Fibroblast of lung (primary cell): Measurements from ENCODE around the gene NSMF. TPM values are rescaled to one million over a fixed set of nuclear protein-coding genes. Genes with fewer than 3 reads are reported as not detected.

ENCODE experiments used
- DNase-seq, 2 donors: peaks; one replicate each; pipeline versions ENCODE4 v3.0.0 to v3.0.0-alpha.2; 2010; ENCODE audit warnings: low read depth in 2 of 2
- H2AFZ ChIP-seq: 2 replicates; pipeline ENCODE4 v1.5.1; 2012; ENCODE audit warnings: low read length, control low read depth, inconsistent platforms
- H3K27ac ChIP-seq: 2 replicates; pipeline ENCODE4 v1.5.1; 2011; ENCODE audit warnings: low read length, control low read depth; ENCODE audit not compliant: insufficient read depth
- H3K27me3 ChIP-seq: 2 replicates; pipeline ENCODE4 v1.5.1; 2011; ENCODE audit warnings: mild to moderate bottlenecking, low read length; ENCODE audit not compliant: control insufficient read depth, insufficient read depth
- H3K36me3 ChIP-seq: 2 replicates; pipeline ENCODE4 v1.5.1; 2011; ENCODE audit warnings: low read length; ENCODE audit not compliant: control insufficient read depth, insufficient read depth
- H3K4me1 ChIP-seq: 2 replicates; pipeline ENCODE4 v1.5.1; 2011; ENCODE audit warnings: low read length; ENCODE audit not compliant: control insufficient read depth, insufficient read depth; ENCODE audit errors: extremely low read depth
- H3K4me2 ChIP-seq: 2 replicates; pipeline ENCODE4 v1.5.1; 2011; ENCODE audit warnings: low read length, control low read depth; ENCODE audit not compliant: insufficient read depth; ENCODE audit errors: extremely low read depth
- H3K4me3 ChIP-seq, 4 experiments: fragments of 200-600 bp in 1 of 4; sonication (generic) in 1 of 4; replicated peaks in 1 of 4; 2 replicates each; pipeline ENCODE4 v1.5.1; 2011 to 2016; ENCODE audit warnings: low read length in 4 of 4, low read depth in 3 of 4, mild to moderate bottlenecking in 3 of 4, control low read depth in 2 of 4, inconsistent platforms in 1 of 4, mixed read lengths in 1 of 4; ENCODE audit not compliant: insufficient read depth in 1 of 4; ENCODE audit errors: control extremely low read depth in 1 of 4
- H3K79me2 ChIP-seq: 2 replicates; pipeline ENCODE4 v1.5.1; 2012; ENCODE audit warnings: mild to moderate bottlenecking, low read length, inconsistent platforms; ENCODE audit not compliant: control insufficient read depth, insufficient read depth
- H3K9ac ChIP-seq: 2 replicates; pipeline ENCODE4 v1.5.1; 2011; ENCODE audit warnings: mild to moderate bottlenecking, low read length, control low read depth; ENCODE audit not compliant: insufficient read depth
- H3K9me3 ChIP-seq: 2 replicates; pipeline ENCODE4 v1.5.1; 2012; ENCODE audit warnings: low read depth, low read length; ENCODE audit not compliant: control insufficient read depth, insufficient read depth
- H4K20me1 ChIP-seq: 2 replicates; pipeline ENCODE4 v1.5.1; 2011; ENCODE audit warnings: low read length; ENCODE audit not compliant: control insufficient read depth, insufficient read depth; ENCODE audit errors: extremely low read depth
- EZH2 ChIP-seq: IDR thresholded peaks from 2 replicates; pipeline ENCODE4 v1.5.1; 2012; ENCODE audit warnings: low read length, control low read depth, mild to moderate bottlenecking; ENCODE audit errors: missing control alignments
- polyA plus RNA-seq, 2 donors: library from polyadenylated mRNA; depleted of rRNA in 1 of 2; stranded (reverse) in 1 of 2; unstranded in 1 of 2; fragments of >200 nt; gene quantifications; 2 replicates each; pipeline ENCODE4 v1.2.1, GENCODE V29; 2011 to 2012; ENCODE audit warnings: missing spikeins in 1 of 2
- total RNA-seq: library from RNA; depleted of rRNA; stranded (reverse); fragments of >200 nt; gene quantifications from 2 replicates; pipeline ENCODE4 v1.2.1, GENCODE V29; 2014
- TF ChIP-seq, protein P1 (sequence below), 2 donors: IDR thresholded peaks in 1 of 2; conservative IDR thresholded peaks in 1 of 2; 1 replicate in 1 of 2; 2 replicates in 1 of 2; pipeline ENCODE4 v1.5.1; 2011 to 2012; ENCODE audit warnings: low read length in 2 of 2, control low read depth in 1 of 2, inconsistent platforms in 1 of 2, low read depth in 1 of 2, mild to moderate bottlenecking in 1 of 2

The NSMF gene
- total and polyA plus RNA-seq, 2 donors (not counting 1 experiment from before 2014, with no cell fraction given): 13.4 to 15.0 TPM

DNA sequence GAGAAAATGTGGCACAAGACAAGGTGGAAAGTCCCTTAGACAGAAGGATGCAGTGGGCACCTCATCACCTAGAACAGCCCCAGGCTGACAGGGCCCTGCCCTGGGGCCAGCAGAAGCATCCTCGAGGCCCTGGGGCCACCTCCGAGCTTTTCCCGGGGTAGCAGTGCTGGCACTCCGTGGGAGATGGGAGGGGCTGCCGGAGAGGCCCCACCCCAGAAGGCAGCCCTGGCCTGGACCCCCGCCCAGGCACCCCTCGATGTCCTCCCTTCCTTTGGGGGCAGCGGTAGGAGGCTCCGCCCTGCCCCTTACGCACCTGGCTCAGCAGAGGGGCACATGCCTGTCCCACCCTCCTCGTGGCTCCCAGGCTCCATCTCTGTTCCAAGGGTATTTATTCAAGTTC lies 17.7 kb upstream of the NSMF start:
- H3K27me3 ChIP-seq: peaks cover 4% of the 10 kb centered on the region
- H3K9me3 ChIP-seq: no peaks in the 10 kb centered on the region
- no peak overlapping the region for H3K27ac ChIP-seq
- H3K4me1 ChIP-seq: no peaks in the 10 kb centered on the region
- no peak for DNase-seq
- no peaks in the 10 kb centered on the region for H3K36me3 ChIP-seq
- no peak overlapping the region for H3K4me2 ChIP-seq
- no peak overlapping the region for H2AFZ ChIP-seq
- H3K9ac ChIP-seq: no peak overlapping the region
- TF ChIP-seq EZH2: no peak
- TF ChIP-seq, protein P1, sequence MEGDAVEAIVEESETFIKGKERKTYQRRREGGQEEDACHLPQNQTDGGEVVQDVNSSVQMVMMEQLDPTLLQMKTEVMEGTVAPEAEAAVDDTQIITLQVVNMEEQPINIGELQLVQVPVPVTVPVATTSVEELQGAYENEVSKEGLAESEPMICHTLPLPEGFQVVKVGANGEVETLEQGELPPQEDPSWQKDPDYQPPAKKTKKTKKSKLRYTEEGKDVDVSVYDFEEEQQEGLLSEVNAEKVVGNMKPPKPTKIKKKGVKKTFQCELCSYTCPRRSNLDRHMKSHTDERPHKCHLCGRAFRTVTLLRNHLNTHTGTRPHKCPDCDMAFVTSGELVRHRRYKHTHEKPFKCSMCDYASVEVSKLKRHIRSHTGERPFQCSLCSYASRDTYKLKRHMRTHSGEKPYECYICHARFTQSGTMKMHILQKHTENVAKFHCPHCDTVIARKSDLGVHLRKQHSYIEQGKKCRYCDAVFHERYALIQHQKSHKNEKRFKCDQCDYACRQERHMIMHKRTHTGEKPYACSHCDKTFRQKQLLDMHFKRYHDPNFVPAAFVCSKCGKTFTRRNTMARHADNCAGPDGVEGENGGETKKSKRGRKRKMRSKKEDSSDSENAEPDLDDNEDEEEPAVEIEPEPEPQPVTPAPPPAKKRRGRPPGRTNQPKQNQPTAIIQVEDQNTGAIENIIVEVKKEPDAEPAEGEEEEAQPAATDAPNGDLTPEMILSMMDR (conservative IDR thresholded peaks at IDR 0.05 in 1 of 2, IDR thresholded peaks at IDR 0.05 in 1 of 2; ENCODE audit: low read depth in 1 of 2, low read length in 2 of 2): no peak
- H3K4me3 ChIP-seq: no peak overlapping the region
- no peaks in the 10 kb centered on the region for H4K20me1 ChIP-seq
- no peaks in the 10 kb centered on the region for H3K79me2 ChIP-seq

DNA sequence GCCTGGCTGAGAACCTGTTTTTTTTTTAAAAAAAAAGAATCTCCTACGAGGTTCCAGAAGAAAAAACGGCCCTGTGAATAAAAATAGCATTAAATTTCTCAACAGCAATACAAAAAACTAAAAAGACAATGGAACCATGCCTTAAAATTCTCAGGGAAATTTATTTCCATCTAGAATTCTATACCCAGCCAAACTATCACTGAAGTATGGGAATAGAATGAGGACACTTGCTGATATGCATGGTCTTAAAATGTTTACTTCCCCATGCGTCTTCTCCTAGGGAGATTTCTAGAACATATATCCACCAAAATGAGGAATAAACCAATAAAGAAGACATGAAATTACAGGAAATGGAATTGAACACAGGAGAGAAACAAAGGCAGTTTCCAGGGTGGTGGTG lies 16.5 kb upstream of the NSMF start:
- no peak overlapping the region for H3K4me2 ChIP-seq
- H3K27me3 ChIP-seq: peaks cover 4% of the 10 kb centered on the region
- TF ChIP-seq, protein P1 (conservative IDR thresholded peaks at IDR 0.05 in 1 of 2, IDR thresholded peaks at IDR 0.05 in 1 of 2; ENCODE audit: low read depth in 1 of 2, low read length in 2 of 2): no peak
- TF ChIP-seq EZH2: no peak
- H4K20me1 ChIP-seq: no peaks in the 10 kb centered on the region
- no peaks in the 10 kb centered on the region for H3K9me3 ChIP-seq
- H3K4me1 ChIP-seq: no peaks in the 10 kb centered on the region
- no peak overlapping the region for H3K27ac ChIP-seq
- H3K79me2 ChIP-seq: no peaks in the 10 kb centered on the region
- no peak overlapping the region for H3K9ac ChIP-seq
- no peaks in the 10 kb centered on the region for H3K36me3 ChIP-seq
- no peak for DNase-seq
- H3K4me3 ChIP-seq: no peak overlapping the region
- no peak overlapping the region for H2AFZ ChIP-seq

DNA sequence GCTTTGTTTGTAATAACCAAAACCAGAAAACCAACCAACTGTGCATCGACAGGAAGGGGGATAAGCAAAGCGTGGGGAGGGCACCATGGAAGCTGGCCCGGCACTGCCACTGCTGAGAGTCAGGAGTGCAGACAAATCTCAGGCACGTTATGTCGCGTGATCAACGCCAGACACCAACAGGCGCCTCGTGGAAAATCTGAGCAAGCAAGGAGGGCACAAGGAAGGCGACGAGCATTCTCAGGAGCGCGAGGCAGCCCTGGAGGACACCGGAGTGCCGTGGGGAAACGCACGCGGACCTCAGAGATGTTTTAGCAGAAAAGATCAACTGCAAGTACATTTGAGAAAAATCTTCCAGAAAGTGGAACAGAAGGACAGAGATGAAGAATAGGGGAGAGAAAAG lies 15.1 kb upstream of the NSMF start:
- peaks cover 4% of the 10 kb centered on the region for H3K27me3 ChIP-seq
- no peaks in the 10 kb centered on the region for H3K9me3 ChIP-seq
- no peak overlapping the region for H3K27ac ChIP-seq
- H3K4me3 ChIP-seq: no peak overlapping the region
- no peaks in the 10 kb centered on the region for H3K4me1 ChIP-seq
- H3K4me2 ChIP-seq: no peak overlapping the region
- H3K36me3 ChIP-seq: no peaks in the 10 kb centered on the region
- H4K20me1 ChIP-seq: no peaks in the 10 kb centered on the region
- no peak for TF ChIP-seq EZH2
- TF ChIP-seq, protein P1 (conservative IDR thresholded peaks at IDR 0.05 in 1 of 2, IDR thresholded peaks at IDR 0.05 in 1 of 2; ENCODE audit: low read depth in 1 of 2, low read length in 2 of 2): no peak
- no peaks in the 10 kb centered on the region for H3K79me2 ChIP-seq
- H2AFZ ChIP-seq: no peak overlapping the region
- no peak overlapping the region for H3K9ac ChIP-seq
- no peak for DNase-seq
